Measurements from ENCODE around the gene NT5DC3.
A peak's percentile ranks its signal among the peaks of the same experiment; 100 is the strongest.

The NT5DC3 gene

DNA sequence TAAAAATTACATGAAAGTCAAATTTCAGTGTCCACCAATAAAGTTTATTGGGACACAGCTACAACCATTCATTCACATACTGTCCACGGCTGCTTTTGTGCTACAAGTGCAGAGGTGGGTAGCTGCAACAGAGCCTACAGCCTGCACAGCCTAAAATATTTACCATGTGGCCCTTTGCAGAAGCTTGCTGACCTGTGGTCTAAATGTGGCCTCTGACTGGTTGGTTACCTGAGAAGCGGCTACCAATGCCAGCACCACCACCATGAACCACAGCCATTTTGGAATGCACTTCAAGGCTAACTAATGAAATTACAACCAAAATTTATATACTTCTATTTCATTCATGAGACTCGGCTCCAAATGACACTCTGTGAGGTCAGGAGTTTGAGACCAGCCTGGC lies 58.6 kb downstream of the NT5DC3 start:
- no peak for DNase-seq (ENCODE audit: low read depth)

- DNase-seq (ENCODE audit: low read depth), result no peak
Observed at GRCh38 chr12:103780992-103781391, 60.0 kb downstream of the NT5DC3 start.

GRCh38 chr12:103780093-103780440 lies 61.0 kb downstream of the NT5DC3 start:
- no peak for DNase-seq (ENCODE audit: low read depth)

GRCh38 chr12:103779410-103780092 lies 61.5 kb downstream of the NT5DC3 start:
- DNase-seq (ENCODE audit: low read depth), result no peak

GRCh38 chr12:103778781-103779180 lies 62.3 kb downstream of the NT5DC3 start:
- no peak for DNase-seq (ENCODE audit: low read depth)

GRCh38 chr12:103774977-103775560 lies 66.0 kb downstream of the NT5DC3 start:
- no peak for DNase-seq (ENCODE audit: low read depth)

DNA sequence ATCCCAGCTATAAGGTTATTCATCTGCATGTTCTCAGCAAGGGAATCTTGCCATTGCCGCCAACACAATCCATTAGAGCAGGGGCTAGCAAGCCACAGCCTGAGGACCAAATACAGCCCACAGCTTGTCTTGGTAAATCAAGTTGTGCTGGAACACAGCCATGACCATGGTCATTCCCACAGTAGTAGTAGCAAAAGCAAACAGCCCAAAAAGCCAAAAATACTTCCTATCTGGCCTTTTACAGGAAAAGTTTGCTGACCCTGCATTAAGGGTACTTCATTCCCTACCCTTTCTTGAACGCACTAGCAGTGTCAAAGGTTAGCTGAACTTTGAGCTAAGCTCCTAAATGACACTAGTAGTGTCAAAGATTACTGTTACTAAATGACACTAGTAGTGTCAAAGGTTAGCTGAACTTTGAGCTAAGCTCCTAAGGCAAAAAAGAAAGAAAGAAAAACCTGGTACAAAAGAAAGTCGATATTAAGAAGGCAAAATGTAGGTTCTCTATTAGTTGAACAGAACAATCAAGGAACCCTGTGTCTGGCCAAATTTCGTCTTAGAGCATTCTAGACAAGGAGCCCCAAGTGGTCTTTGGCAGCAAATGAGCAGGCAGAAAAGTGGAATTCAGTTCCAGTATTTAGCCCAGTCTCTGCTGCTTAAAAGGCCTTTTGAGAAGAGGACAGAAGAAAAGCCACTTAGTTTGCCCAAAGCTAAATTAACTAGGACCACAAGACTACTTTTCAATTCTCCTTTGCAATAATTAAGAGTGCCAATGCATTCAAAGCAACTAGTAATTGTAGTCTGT lies 67.7 kb downstream of the NT5DC3 start:
- DNase-seq (ENCODE audit: low read depth), result no peak

DNA sequence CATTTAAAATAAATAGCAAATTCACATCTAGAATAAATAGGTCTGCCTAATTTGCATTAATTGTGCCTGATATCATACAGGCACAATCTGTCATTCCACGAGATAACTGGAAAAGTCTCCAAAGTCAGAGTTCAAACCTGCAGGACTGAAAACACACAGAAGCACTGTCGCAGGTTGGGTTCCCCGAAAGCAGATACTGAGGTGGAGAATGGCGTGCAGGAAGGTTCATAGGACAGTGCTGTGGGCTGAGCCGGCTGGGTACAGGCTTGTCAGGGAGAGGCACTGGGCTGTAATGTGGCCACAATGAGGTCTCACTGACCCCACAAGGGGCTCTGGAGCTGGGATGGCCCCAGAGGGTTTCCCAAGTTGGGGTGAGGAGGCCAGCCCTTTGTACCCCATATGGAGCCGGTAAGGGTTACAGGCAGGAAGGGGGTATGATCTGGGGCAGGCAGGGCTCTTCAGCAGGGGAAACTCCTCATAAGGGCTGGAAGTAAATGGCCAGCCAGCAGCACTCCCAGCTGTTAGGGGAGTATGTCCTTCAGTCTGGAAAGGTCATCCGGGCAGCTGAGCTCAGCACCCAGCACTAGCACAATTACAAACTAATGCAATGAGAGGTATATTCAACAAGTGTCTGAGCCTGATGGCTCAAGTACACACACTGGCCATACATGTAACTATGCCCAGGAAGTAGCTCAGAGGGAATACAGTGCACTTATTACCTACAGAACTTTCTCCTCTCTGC lies 68.5 kb downstream of the NT5DC3 start:
- DNase-seq (ENCODE audit: low read depth), result no peak

GRCh38 chr12:103771466-103771865 lies 69.6 kb downstream of the NT5DC3 start:
- peak; percentile 31 for DNase-seq (ENCODE audit: low read depth)

GRCh38 chr12:103769240-103769945 lies 71.6 kb downstream of the NT5DC3 start:
- no peak for DNase-seq (ENCODE audit: low read depth)

DNA sequence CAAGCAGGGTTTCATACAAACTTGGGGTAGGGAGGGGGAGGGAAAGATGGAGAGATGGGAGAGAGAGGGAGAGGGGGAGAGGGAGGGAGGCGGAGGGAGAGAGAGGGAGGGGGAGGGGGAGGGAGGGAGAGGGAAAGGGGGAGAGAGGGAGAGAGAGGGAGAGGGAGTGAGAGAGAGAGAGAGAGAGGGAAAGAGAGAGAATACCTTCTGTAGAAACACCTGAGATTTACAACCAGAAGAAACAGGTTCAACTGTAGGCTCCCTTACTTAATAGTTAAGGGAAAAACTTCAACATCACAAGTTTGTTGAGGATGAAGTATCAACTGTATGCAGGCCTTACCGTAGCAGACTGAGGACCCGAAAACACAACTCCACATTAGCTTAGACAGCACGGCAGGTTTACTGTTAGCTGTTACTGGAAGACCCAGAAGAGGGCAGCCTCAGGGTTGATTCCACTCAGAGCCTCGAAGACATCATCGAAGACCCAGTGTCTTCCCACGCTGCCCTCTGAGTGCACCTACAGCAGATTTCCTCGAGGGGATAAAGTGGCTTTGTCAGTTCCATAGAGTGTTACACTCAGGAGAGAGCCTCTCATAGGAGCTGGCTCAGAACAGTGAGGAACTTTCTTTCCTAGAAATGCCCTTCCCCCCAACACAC lies 72.4 kb downstream of the NT5DC3 start:
- no peak for DNase-seq (ENCODE audit: low read depth)

- no peak for DNase-seq (ENCODE audit: low read depth)
Observed at GRCh38 chr12:103766028-103766427, 75.0 kb downstream of the NT5DC3 start.

GRCh38 chr12:103765322-103765721 lies 75.7 kb downstream of the NT5DC3 start:
- DNase-seq (ENCODE audit: low read depth), result no peak

DNA sequence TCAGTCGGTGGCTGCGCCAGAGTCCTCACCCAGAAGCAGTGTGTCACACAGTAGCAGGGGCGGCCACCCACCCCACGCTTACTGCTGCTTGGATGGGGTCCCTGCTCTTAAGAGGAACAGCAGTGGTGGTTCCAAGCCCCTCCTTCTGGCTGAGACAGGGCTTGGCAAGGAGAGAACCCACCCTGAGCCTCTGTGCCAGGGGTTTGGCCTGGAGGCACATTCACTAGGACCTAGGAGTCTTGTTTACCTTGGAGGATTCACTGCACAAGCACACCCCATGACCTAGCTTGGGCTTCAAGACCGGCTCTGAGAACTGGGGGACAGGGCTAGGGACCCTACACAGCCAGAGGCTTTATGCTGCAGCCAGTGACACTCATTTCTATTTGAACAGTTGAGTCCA lies 78.6 kb downstream of the NT5DC3 start:
- DNase-seq (ENCODE audit: low read depth), result no peak

GRCh38 chr12:103758310-103759089 lies 82.5 kb downstream of the NT5DC3 start:
- DNase-seq (ENCODE audit: low read depth), result no peak

GRCh38 chr12:103757248-103757647 lies 83.8 kb downstream of the NT5DC3 start:
- no peak for DNase-seq (ENCODE audit: low read depth)

- DNase-seq (ENCODE audit: low read depth), result no peak
Observed at GRCh38 chr12:103756443-103756842, 84.6 kb downstream of the NT5DC3 start.

DNA sequence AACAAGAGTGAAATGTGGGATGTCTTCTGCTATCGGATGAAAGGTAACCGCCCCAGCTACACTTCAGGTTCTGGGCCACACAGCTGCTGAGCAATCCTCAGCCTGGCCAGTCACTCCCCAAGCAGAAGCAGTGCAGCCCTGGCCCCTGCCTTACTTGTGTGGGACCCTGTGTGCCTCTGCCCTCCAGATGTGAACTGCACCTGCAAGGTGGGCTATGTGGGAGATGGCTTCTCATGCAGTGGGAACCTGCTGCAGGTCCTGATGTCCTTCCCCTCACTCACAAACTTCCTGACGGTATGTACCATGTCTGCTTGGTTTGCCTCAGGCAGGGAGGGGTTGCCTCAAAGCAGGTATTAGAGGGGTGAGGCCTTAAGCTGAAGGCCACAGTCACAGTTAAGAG lies 85.6 kb downstream of the NT5DC3 start:
- no peak for DNase-seq (ENCODE audit: low read depth)

GRCh38 chr12:103751600-103751999 lies 89.4 kb downstream of the NT5DC3 start:
- DNase-seq (ENCODE audit: low read depth), result peak; percentile 40

DNA sequence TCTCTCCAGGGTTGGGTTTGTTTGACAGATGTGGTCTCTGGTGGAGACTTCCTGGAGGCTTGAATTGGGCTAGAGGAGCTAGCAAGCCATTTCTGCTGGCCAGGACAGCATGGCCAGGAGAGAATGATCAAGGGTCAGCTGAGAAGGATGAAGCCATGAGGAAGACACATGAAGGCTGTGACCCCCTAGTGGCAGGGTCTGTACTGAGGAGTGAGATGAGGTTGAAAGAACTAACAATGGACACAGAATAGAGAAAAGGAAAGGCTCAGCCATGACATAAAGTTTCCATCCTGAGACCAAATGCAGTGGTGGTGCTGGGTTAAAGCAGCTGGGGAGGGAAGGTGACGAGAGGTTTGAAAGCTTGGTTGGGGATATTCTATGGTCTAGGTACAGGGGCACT lies 89.9 kb downstream of the NT5DC3 start:
- DNase-seq (ENCODE audit: low read depth), result no peak

GRCh38 chr12:103748875-103749274 lies 92.2 kb downstream of the NT5DC3 start:
- DNase-seq (ENCODE audit: low read depth), result no peak
